Measurements from ENCODE around the gene ATG14. TPM values are rescaled to one million over a fixed set of nuclear protein-coding genes. Genes with fewer than 3 reads are reported as not detected.

The ATG14 gene
- total and polyA plus RNA-seq, 2 donors from 2014 or later, result 5.2 to 13.3 TPM

GRCh38 chr14:55412676-55413075 is 1.0 kb upstream of the ATG14 start:
- no peak overlapping the region for H3K9ac ChIP-seq (ENCODE audit: low read length in 3 of 3)
- no peaks in the 10 kb centered on the region for H3K36me3 ChIP-seq (ENCODE audit: control insufficient read depth in 2 of 3, insufficient read depth in 3 of 3, low read length in 3 of 3)
- TF ChIP-seq CTCF (IDR thresholded peaks at IDR 0.05; ENCODE audit: borderline replicate concordance, extremely low read depth, insufficient read depth), result no peak
- no peaks in the 10 kb centered on the region for H3K9me3 ChIP-seq (ENCODE audit: control insufficient read depth in 2 of 3, insufficient read depth in 1 of 3, low read length in 3 of 3)
- no peak overlapping the region for H3K27ac ChIP-seq (ENCODE audit: low read depth in 2 of 2, low read length in 2 of 2)
- H3K27me3 ChIP-seq (ENCODE audit: control insufficient read depth, insufficient read depth, low read length), result no peaks in the 10 kb centered on the region
- DNase-seq, result peak in 2 of 5 donors; percentile 19 to 38
- H3K4me1 ChIP-seq (ENCODE audit: control insufficient read depth in 2 of 3, insufficient read depth in 2 of 3, low read depth in 1 of 3, low read length in 3 of 3), result peaks cover 0 to 11% (median 7%) of the 10 kb centered on the region in 3 donors
- FAIRE-seq, result no peak
- H3K4me3 ChIP-seq (ENCODE audit: low read length in 3 of 3), result no peak overlapping the region
- intact Hi-C loops (cut with DNase I), result no loop called here

- no peak for FAIRE-seq
- peak overlapping the region in 1 of 2 donors; percentile 74 for H3K27ac ChIP-seq (ENCODE audit: low read depth in 2 of 2, low read length in 2 of 2)
- no peak for DNase-seq
- TF ChIP-seq CTCF (IDR thresholded peaks at IDR 0.05; ENCODE audit: borderline replicate concordance, extremely low read depth, insufficient read depth), result no peak
- H3K36me3 ChIP-seq (ENCODE audit: control insufficient read depth in 2 of 3, insufficient read depth in 3 of 3, low read length in 3 of 3), result no peaks in the 10 kb centered on the region
- no peaks in the 10 kb centered on the region for H3K9me3 ChIP-seq (ENCODE audit: control insufficient read depth in 2 of 3, insufficient read depth in 1 of 3, low read length in 3 of 3)
- H3K4me3 ChIP-seq (ENCODE audit: low read length in 3 of 3), result peak overlapping the region; percentile 88 to 91 (median 90)
- H3K27me3 ChIP-seq (ENCODE audit: control insufficient read depth, insufficient read depth, low read length), result no peaks in the 10 kb centered on the region
- H3K4me1 ChIP-seq (ENCODE audit: control insufficient read depth in 2 of 3, insufficient read depth in 2 of 3, low read depth in 1 of 3, low read length in 3 of 3), result peaks cover 0 to 11% (median 7%) of the 10 kb centered on the region in 3 donors
- H3K9ac ChIP-seq (ENCODE audit: low read length in 3 of 3), result peak overlapping the region; percentile 66 to 87 (median 77)
- intact Hi-C loops (cut with DNase I), result no loop called here
Measured at GRCh38 chr14:55410876-55411275, 754 bp downstream of the ATG14 start.

GRCh38 chr14:55404173-55404854 is 7.3 kb downstream of the ATG14 start:
- intact Hi-C loops (cut with DNase I), result no loop called here
- no peak for DNase-seq
- Histone ChIP-seq H3K27ac (ENCODE audit: low read depth in 2 of 2, low read length in 2 of 2) (no peak overlapping the region), H3K9me3 (ENCODE audit: control insufficient read depth in 2 of 3, insufficient read depth in 1 of 3, low read length in 3 of 3) (no peaks in the 10 kb centered on the region), H3K36me3 (ENCODE audit: control insufficient read depth in 2 of 3, insufficient read depth in 3 of 3, low read length in 3 of 3) (no peaks in the 10 kb centered on the region), H3K9ac (ENCODE audit: low read length in 3 of 3) (no peak overlapping the region), H3K4me1 (ENCODE audit: control insufficient read depth in 2 of 3, insufficient read depth in 2 of 3, low read depth in 1 of 3, low read length in 3 of 3) (no peaks in the 10 kb centered on the region), H3K27me3 (ENCODE audit: control insufficient read depth, insufficient read depth, low read length) (no peaks in the 10 kb centered on the region), H3K4me3 (ENCODE audit: low read length in 3 of 3) (no peak overlapping the region)
- TF ChIP-seq CTCF (IDR thresholded peaks at IDR 0.05; ENCODE audit: borderline replicate concordance, extremely low read depth, insufficient read depth), result no peak
- no peak for FAIRE-seq

Data from kidney (tissue), 14 donors.